Activated naive CD8-positive, alpha-beta T cell treated with anti-CD3 and anti-CD28 coated beads, Interleukin-2, amount 50 U/mL, for 16 hours (primary cell): Measurements from ENCODE around the gene CACHD1.
A peak's percentile ranks its signal among the peaks of the same experiment; 100 is the strongest.
"Not testable (repeated sequence)": the region's sequence is repeated elsewhere in the genome, so short reads cannot be mapped to it uniquely, and the experiment has no call there.

Experiments
- DNase-seq: peaks from one replicate; pipeline ENCODE4 v3.0.0-alpha.2; 2020; ENCODE audit warnings: low read depth, low spot score

Gene CACHD1

DNA sequence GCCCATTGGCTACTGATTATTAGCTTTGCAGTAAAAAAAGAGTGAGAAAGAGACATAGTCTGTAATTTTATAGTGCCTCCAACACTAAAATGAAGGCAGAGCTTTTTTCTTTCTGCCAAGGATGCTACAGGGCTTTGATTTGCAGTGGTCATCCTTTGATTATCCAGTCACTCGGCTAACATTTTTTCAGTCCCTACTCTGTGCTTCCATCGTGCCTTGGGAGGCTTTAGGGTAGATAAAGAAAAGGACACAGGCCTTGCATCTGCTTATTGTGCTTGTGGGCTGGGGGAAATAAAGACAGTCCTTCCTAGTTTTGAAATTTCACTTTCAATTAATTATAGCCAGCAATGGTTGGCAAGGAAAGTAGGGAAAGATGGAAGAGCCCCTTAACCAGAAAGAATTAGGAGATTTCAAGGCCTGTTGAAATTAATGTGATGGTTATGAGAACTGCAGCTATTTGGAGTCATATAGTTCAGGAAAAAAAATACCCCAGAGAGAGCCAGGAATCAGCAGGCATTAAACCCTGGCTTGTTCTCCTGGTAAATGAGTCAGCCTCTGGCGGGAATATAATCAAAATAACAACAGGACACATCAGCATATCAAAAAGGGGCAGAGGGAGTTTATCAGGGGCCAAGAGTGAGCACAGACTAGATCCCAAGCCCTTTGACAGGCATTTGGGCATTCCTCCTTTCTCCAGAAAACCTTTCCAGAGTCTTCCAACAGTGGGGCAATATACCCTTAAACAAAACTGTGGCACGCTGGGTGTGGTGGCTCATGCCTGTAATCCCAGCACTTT, 27.4 kb downstream of the CACHD1 start:
- DNase-seq: no peak

DNA sequence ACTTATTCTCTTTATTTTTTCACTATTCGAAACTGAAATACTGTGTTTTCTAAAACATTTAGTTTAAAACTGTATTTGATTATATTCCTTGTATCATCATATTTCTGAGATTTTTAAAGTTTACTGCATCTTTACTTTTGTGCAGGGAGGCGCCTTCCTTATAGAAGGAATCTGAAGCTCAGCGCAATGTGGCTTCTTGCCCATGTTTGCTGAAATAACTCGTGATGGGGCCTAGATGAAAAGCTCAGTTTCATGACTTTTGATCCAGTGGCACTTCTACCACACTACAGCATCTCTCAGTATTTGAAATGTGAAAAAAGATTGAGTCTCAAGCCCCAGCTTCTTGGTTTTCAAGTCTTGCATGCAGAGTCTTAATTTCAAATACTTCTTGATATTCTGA, 28.4 kb downstream of the CACHD1 start:
- no peak for DNase-seq

DNA sequence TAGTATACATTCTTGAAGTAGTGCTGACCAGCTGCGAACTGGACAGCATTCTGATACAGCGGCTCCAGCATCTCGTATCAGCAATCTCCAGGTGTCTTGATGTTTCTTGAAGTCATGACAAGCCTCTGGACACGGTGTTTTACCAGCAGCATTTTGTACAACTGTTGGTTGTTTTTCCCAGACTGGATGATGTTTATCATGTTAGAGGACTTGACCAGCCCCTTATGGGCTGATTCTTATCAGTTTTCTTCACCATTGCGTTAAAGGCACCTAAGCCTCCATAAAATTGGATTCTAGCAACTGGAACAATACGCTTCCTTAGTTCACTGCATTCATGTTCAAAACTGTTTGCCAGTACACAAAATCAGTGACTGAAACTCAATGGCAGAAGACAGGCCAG, 29.1 kb downstream of the CACHD1 start:
- DNase-seq: no peak

DNA sequence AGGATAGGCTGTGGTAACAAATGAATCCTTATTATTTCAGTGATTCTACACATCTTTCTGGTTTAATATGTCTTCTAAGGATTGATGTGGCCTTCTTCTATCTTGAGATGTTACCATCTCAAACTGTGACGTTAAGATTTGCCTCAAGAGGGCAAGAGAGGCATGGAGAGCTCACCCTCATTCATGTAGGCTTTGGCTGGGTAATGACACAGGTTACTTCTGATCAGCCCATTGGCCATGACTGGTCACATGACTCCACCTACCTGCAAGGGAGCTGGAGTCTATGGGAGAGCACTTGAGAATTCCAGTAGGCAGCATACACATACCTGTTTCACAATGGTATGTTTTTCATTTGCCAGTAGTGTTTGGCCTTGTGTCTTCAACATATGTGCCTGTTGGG, 30.0 kb downstream of the CACHD1 start:
- DNase-seq: no peak

DNA sequence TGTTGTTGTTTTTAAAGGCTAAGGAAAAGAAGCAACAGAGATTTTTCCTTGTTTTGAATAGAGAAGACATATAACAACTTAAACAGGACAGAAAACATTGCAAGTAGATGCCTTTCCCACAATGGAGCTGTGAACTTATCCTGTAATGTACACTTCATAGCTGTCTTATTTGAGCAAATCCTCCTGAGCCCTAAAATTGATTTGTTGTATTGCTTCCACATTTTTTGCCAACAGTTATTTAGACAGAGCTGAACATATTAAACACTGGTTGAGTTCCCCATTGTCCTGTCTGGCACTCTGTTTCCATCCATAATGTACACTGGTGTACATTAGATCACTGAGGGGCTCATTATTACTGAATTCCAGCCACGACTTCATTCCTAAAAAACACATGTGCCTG, 32.2 kb downstream of the CACHD1 start:
- DNase-seq: no peak

DNA sequence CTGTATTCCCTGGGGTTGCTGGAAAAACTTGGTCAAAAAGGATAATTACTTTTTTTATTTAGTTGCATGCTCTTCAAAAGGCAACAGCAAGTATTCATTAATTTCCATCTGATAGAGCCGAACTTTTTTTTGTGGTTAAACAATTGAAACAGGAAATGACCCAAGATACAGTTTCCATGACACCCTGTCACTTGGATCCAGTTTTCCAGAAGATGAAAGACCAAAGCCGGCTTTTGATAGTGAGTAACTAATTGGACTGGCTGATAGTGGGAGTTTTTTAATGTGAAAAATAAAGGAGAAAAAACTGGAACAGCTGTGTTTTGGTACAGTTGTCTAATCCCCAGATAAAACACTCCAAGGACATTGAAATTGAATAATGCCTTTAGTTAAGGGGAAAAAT, 33.0 kb downstream of the CACHD1 start:
- no peak for DNase-seq

DNA sequence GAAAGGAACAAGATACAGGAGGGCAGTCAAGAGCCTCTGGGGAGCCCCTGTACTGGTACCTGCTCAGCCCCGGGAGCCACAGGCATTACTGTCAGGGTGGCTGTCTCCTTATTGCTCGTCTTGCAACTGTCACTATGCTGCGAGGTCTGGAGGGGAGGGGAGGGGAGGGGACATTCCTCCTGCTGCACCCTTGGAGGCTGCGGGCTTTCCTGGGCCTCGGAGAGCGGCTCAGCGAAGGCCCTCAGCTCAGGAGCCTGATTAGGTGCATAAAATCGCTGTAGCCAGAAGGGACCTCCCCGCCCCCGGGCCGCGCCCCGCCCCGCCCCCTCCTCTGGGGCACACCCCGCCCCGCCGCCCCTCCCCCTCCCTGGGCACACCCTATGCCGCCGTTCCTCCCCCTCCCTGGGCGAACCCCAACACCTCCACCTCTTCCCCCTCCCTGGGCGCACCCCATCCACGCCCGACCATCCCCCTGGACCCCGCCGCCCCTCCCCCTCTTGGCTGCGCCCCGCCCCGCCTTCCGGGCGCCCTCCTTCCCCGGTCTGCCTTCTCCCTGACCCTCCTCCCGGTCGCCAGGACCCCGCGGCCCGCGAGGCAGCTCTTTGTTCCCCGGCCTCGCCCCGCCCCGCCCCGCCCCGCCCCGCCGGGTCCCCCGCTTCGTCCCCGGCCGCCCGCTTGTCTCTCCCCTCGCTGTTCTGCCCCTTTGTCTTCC, 35.5 kb downstream of the CACHD1 start:
- DNase-seq: peak; percentile 0

DNA sequence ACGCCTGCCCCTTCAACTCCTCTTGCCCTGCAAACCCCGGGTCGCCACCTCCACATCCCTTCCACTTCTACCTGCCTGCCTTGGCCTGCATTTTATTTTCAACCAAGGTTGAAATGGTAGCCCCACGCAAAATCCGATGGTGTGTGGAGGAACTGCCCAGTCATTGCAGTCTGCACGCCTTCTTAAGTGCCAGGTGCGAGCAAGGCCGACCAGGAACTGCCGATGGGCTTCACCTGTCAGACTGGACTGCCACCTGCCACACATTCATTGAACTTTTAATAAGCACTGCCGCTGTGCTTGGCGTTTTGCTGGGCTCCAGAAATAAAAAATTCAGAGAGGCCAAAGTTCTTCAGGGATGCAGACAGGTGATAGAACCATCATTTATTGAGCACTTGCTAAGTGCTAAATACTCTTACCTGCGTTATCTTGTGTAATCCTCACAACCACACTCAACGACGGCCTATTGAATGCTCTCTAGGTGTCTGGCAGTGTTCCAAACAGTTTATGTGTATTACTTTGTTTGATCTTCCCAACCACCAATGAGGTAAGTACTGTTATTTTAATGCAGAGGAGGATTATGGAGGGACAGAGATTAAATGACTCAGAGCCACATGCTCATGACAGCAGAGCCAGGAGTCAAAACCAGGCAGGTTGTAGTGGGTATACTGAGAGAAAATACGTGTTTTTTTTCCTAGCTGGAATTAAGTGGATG, 36.2 kb downstream of the CACHD1 start:
- DNase-seq: no peak

DNA sequence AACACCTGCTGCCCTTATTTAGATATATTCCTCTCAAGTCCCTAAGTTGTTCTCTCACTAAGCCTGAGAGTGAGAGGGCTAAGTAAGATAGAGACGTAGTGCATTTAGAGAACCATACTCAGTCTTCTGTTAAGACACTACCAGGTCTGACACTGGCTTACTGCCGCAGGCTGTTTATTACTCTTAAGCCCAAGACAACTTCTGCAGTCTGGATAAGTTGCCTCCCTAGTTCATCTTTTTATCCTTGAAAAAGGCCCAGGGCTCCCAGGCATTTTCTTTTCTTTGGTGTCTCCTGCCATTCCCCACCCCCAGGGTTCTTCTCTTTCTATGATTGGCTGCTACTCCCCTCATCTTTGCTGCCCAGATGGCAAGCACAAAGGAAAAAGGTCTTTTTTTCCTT, 38.7 kb downstream of the CACHD1 start:
- DNase-seq: no peak

DNA sequence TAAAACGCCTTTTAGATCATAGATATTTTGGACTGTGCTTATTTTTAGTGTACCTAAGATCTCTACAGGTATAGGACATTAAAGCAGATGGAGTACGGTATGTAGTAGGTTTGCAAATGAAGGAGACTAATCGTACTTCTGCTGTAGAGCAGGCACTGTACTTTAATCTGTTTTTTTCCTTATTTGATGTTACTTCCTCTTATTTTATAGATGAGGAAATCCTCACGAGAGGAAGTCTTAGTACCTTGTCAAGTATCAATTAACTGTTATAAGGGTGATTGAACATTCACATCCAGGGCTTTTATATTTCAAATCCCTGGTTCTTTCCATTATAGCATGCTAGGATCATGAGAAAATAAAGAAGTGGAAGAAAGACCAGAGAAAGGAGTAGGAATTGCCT, 41.1 kb downstream of the CACHD1 start:
- no peak for DNase-seq

DNA sequence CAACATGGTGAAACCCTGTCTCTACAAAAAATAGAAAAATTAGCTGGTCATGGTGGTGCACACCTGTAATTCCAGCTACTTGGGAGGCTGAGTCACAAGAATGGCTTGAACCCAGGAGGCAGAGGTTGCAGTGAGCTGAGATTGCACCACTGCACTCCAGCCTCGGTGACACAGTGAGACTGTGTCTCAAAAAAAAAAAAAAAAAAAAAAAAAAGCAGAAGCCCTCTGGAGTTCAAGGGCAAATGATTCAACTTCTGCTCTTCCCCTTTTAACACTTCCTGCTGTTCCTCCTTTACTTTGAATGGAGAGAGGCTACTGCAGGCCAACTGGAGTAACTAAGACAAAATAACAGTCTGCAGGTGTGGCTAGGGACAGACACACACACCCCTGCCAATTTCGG, 42.3 kb downstream of the CACHD1 start:
- DNase-seq: not testable (repeated sequence)

DNA sequence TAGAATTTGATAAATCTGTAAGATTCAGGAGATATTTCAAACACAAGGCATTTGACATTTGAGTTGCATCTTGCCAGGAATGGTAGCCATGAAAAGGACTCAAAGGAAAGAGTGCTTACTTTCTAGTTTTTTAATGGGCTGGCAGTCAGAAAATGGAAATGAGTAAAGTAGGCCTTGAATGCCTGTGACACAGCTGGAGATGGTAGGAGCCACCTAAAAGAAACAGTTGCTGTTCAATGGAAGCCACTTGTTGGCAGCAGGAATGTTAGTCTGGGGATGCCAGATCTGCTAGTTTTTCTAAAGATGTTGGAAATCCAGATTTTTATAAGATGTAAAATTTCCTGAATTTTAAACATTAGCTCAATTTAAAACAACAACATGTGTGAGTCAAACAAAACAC, 43.6 kb downstream of the CACHD1 start:
- DNase-seq: no peak

DNA sequence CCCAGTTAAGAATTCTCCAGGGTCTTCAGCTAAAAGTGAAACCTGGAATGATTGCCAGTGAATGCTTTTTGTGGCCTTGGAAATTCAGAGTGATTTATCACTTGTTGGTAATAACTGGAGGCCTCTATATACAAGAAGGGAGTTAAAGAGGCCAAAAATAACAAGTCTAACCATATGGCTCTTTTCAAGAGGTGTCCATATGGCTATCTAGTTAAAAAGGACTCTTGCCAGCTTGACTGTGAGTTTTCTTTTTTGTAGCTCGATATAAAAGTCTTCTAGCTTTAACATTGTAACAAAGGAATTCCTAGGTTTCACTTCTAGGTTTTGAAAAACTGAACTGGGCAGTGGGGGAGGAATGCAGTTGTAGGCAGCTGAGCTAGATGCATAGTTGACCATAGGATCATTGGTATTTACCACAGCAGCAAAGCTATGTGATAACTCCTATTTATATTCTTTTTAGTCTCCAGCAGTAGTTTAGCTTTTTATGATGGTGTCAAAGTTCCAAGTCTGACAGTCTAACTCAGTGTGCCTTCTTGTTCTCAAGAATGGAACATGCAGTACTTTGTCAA, 44.4 kb downstream of the CACHD1 start:
- no peak for DNase-seq

DNA sequence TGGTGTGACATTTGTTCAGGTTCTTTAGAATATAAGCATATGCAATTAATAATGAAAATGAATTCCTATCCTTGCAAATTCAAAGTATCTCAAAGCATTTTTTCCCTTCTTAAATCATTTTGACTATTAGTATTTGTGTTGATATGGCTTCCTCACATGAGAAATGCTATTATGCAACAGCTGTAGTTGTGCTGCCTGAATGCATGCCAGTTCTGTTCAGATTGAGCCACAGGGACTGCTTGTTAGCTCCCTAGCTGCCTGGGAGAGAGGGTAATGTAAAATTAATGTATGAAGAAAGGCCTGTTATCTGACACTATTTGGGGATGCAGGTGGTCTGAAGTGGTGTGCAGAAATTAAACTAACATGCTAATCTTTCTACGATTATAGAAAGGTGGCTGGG, 45.5 kb downstream of the CACHD1 start:
- DNase-seq: no peak

DNA sequence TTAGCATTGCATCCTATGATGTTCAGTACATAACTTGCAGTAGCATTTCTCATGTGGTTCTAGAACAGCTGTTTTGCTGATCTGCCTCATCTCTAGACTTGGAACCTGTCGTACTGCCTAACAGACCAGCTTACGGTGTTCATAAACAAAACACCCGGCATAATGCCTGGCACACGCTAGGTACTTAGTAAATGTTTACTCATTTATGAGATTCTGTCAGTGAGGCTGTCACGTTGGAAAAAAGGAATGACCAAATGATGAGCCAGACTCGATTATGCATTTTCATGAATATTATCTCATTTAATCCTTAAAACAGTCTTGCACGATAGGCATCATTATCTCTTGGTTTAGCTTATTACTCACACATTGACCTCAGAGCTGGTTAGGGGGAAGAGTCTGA, 46.4 kb downstream of the CACHD1 start:
- DNase-seq: no peak

DNA sequence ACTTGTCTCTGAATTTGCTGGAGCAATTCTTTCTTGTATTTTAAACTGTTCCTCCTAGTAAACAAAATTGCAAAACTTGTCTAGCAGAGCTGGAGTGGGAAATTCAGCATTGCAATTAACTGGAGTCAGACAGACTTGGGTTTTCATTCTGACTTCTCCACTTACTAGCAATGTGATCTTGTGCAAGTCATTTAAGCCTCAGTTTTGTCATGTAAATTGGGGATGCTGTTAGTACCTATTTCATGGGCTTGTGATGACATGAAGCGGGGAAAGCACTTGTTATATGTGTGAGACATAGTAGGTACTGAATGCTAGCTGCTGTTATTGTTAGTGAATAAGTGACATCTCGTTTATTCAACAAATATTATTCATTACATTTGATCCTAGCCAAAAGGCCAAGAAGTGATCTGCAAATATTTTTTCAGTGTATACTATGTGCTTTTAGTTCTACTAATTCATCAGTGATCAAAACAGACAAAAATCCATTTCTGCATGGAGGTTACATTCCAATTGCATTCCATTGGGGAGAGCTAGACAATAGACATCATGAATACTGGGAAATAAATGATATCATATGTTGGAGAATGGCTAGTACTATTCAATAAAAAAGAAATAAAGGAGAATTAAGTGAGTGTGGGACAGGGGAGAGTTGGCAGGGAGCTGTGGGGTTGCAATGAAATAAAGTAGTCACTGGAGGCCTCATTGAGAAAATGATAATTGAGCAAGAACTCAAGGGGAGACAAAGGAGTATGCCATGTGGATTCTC, 47.1 kb downstream of the CACHD1 start:
- DNase-seq: no peak

DNA sequence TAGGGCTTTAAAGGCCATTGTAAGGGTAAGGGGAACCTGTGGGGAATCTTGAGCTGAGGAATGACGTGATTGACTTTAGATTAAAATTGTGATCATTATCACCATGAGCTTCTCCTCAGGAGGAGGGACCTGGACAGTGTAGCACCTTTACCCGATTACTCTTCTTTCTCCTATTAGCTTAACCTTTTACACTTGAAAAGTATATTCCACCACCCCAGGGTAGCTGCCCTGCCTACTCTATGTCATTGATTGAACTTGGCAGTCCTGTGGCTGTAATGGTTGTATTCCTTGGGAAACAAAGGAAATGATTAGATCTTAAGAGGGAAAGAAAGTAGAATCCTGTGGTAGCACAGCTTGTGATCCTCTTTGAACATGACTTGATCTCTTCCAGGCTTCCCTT, 47.7 kb downstream of the CACHD1 start:
- no peak for DNase-seq

DNA sequence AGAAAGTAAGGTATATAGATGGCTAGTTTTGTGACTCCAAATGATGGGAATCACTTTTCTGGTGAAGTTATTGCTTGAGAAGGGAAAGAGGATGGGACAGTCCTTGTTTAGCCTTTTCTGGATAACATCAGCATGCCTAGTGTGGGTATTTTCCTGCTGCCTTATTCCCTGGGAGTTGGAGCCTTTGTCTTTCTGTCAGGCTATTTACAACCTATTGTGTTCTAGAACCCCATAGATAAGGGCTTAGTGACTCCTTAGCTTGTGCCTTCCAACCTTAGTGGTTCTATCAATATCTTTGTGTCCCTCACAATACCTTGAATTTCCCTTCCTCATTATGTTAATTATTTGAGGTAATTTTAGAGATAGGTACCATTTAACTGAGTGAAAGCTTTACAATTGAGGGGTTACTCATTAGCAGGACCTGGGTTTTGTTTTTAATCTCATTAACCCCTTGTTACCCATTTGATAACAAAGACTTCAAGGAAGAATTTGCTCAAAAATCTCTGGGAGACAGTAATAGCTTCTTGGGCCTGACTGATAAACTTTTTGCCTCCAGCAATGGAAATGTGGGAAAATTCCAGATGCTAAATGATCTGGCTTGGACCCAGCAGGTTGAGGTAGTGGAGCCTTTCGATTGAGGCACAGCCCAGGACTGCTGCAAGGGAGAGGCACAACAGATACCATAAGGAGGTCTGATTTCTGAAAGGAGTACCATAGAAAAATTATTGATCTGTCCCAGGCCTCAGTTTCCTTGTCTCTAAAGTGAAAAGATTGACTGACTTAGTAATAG, 49.0 kb downstream of the CACHD1 start:
- DNase-seq: no peak

DNA sequence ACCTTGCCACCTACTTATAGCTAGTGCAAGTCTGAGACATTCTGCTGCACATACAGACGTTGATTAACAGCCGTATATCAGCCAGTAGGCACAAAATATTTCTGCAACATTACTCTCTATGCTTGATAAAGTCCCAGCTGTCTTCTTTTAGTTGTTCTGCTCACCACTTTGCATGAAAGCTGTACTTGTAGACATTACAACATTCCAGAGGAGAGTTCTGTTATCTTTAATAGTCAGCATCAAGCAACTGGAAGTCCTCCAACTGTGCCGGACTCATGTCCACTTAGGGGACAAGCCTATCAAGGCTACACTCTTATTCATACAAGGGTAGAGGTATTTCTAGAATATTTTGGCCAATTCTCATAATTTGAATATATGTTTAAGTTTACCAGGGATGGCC, 50.0 kb downstream of the CACHD1 start:
- DNase-seq: no peak

DNA sequence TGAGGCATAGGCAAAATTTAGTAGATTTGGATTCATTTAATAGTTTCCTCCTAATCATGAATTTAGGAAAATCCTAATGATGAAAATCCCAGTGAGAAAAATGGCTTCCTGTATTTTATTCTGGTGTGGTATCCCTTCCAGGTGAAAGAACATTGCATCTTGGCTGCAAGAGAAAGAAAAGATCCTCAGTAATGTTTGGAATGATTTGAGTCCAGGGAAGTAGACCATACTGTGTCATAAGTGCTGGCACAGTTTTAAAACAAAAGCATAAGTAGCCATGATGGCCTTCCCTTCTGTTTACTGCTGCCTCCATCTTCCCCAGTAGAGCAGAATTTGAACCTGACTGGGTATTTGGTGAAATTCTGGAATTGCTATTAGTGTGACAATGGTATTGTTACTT, 52.8 kb downstream of the CACHD1 start:
- no peak for DNase-seq
